Measurements from ENCODE around the gene EDEM3.

DNA sequence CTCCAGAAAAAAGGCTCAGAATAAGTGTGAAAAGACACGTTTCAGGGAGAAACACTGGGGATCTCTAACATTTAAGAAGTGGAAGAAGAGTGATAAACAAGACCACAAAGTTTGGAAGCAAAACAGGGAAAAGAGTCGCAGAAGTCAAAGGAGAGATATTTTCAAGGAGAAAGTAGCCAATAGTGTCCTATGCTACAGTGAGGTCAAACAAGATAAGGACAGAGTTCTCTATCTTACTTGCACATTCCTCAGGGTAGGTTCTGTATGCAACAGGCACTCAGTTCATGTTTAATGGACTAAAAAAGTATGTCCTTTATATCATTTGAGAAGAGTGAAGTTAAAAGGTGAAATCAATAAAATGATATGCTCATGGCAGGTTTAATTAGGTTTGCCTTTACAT lies 13.8 kb upstream of the EDEM3 start:
- no peak for TF ChIP-seq CTCF (IDR thresholded peaks at IDR 0.05)
- TF ChIP-seq ZFX (IDR thresholded peaks at IDR 0.05; ENCODE audit: borderline replicate concordance) = no peak
